GM18508 (cell line): ENCODE data around the gene PCED1B.

Experiments used
- ATAC-seq: cut with Tn5 transposase; IDR thresholded peaks from one replicate; pipeline ENCODE4 v1.9.1; 2021; ENCODE audit warnings: moderate number of reproducible peaks; ENCODE audit not compliant: insufficient read depth, unreplicated experiment

The PCED1B gene

GRCh38 chr12:47087088-47087688, 7.8 kb downstream of the PCED1B start:
- no peak for ATAC-seq

GRCh38 chr12:47088021-47088944, 8.9 kb downstream of the PCED1B start:
- no peak for ATAC-seq

- no peak for ATAC-seq
Observed at GRCh38 chr12:47091009-47091408, 11.6 kb downstream of the PCED1B start.

- ATAC-seq, result no peak
Observed at GRCh38 chr12:47094804-47095203, 15.4 kb downstream of the PCED1B start.

- no peak for ATAC-seq
Observed at GRCh38 chr12:47095446-47096236, 16.2 kb downstream of the PCED1B start.

- ATAC-seq, result no peak
Observed at GRCh38 chr12:47097276-47097896, 18.0 kb downstream of the PCED1B start.

- ATAC-seq, result no peak
Observed at GRCh38 chr12:47098099-47098498, 18.7 kb downstream of the PCED1B start.

GRCh38 chr12:47099610-47100009, 20.2 kb downstream of the PCED1B start:
- no peak for ATAC-seq

- no peak for ATAC-seq
Observed at GRCh38 chr12:47100160-47100559, 20.7 kb downstream of the PCED1B start.

- ATAC-seq, result no peak
Observed at GRCh38 chr12:47102406-47102805, 23.0 kb downstream of the PCED1B start.

- ATAC-seq, result no peak
Observed at GRCh38 chr12:47102845-47103651, 23.6 kb downstream of the PCED1B start.

- no peak for ATAC-seq
Observed at GRCh38 chr12:47105914-47106674, 26.7 kb downstream of the PCED1B start.

- no peak for ATAC-seq
Observed at GRCh38 chr12:47107446-47107845, 28.0 kb downstream of the PCED1B start.

GRCh38 chr12:47107926-47108325, 28.5 kb downstream of the PCED1B start:
- no peak for ATAC-seq

GRCh38 chr12:47110011-47110541, 30.7 kb downstream of the PCED1B start:
- ATAC-seq, result no peak

- ATAC-seq, result no peak
Observed at GRCh38 chr12:47110718-47111391, 31.4 kb downstream of the PCED1B start.

GRCh38 chr12:47111392-47111778, 32.0 kb downstream of the PCED1B start:
- no peak for ATAC-seq

GRCh38 chr12:47111854-47112253, 32.4 kb downstream of the PCED1B start:
- ATAC-seq, result no peak
